ENCODE results near the gene PREX1.

DNA sequence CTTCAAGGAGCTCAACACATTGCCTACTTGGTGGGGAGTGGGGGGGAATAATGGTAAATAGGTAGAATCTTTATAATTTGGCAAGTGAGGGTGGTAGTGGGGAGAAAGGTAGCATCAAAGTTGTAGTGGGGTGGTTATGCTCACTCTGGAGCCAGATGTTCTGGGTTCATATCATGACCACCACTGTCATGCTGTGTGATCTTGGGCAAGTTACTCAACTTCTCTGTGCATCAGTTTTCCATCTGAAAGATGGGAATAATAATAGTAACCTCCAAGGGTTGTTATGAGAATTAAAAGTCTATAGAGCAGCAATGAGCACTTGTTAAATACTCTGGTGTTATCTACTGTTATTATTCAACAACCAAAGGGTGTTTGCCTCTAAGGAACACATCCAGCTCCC is 22.0 kb upstream of the PREX1 start:
- TF ChIP-seq, protein P1, sequence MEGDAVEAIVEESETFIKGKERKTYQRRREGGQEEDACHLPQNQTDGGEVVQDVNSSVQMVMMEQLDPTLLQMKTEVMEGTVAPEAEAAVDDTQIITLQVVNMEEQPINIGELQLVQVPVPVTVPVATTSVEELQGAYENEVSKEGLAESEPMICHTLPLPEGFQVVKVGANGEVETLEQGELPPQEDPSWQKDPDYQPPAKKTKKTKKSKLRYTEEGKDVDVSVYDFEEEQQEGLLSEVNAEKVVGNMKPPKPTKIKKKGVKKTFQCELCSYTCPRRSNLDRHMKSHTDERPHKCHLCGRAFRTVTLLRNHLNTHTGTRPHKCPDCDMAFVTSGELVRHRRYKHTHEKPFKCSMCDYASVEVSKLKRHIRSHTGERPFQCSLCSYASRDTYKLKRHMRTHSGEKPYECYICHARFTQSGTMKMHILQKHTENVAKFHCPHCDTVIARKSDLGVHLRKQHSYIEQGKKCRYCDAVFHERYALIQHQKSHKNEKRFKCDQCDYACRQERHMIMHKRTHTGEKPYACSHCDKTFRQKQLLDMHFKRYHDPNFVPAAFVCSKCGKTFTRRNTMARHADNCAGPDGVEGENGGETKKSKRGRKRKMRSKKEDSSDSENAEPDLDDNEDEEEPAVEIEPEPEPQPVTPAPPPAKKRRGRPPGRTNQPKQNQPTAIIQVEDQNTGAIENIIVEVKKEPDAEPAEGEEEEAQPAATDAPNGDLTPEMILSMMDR (IDR thresholded peaks at IDR 0.05), result no peak
- no peak for TF ChIP-seq POLR2A (IDR thresholded peaks at IDR 0.05)
